T47D (cell line): ENCODE data around the gene FAM131C.
"Not testable (repeated sequence)": the region's sequence is repeated elsewhere in the genome, so short reads cannot be mapped to it uniquely, and the experiment has no call there.

Experiments used
- DNase-seq, 2 experiments: peaks; one replicate each; pipeline versions ENCODE4 v3.0.0 to v3.0.0-alpha.2; 2011 to 2012; ENCODE audit warnings: low read depth in 1 of 2, low spot score in 1 of 2
- JUND ChIP-seq: IDR thresholded peaks from 2 replicates; pipeline ENCODE4 v1.6.1; 2012; ENCODE audit warnings: low read depth
- in situ Hi-C: cut with HindIII; loops from 2 replicates; pipeline ENCODE4 v1.10.0; 2016; ENCODE audit warnings: low sequenced_read_pairs, low pct_unique_long_range_greater_than_20kb

Gene FAM131C

DNA sequence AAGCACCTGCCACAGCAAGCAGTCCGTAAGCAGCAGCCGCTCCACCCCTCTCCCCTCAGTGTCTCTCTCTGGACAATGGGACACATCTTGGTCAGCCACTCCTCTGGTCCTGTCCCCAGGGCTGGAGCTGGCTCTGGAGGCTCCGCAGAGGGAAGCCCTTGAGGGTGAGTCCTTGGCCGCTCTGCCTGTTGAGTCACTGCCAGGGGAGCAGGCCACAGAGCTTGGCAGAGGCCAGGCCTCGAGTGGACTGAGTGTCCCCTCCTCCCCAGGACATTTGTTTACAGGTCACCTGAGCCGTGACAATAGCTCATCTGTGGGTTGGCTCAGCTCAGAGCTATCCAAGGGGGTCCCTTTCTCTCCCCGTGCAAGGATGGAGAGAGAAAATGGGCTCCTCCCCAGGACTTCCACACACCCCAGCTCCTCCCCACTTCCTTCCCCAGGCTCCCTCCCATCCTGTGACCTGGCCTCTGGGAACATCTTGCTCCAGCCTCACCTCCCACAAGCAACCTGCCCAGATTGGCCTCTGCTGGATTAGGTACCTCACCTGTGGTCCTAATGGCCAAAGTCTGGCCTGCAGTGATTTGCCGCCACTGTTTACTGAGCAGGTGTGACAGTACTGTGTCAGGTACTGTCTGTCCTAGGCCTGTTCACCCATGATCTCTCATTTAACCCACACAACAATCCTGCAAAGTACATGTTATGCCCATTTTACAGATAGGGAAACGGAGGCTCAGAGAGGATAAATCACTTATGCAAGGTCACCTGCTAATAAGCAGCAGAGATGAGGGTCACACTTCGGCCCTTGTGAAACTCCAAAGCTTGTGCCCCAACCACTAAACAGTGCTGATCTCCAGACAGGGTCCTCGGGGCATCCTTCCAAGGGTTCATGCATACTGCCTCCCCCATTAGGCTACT lies 4.8 kb downstream of the FAM131C start:
- in situ Hi-C loops, result no loop called here
- no peak for DNase-seq
- TF ChIP-seq JUND, result no peak

DNA sequence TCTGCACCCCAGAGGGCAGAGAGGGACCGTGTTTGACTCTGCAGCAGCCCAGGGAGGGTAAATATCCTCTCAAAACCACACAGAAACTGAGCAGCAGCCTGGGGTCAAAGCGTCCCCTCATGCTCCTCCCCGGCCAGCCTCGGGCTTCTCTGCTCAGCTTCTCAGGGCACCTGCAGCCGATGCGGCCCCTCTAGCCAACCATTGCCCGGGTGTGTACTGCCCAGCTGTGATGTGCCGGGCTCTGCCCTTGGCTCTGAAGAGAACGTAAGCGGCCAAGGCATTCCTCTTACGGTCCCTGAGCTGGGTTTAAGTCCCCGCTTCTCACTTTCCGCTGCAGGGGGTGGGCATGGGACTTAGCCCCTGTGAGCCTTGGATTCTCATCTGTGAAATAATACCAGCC lies 5.5 kb downstream of the FAM131C start:
- no peak for DNase-seq
- in situ Hi-C loops, result no loop called here
- no peak for TF ChIP-seq JUND

- in situ Hi-C loops, result no loop called here
- no peak for DNase-seq
- TF ChIP-seq JUND, result no peak
Measured at GRCh38 chr1:16067127-16067768, 6.2 kb downstream of the FAM131C start.

- DNase-seq, result no peak
- no peak for TF ChIP-seq JUND
- in situ Hi-C loops, result no loop called here
Measured at GRCh38 chr1:16066245-16066644, 7.2 kb downstream of the FAM131C start.

DNA sequence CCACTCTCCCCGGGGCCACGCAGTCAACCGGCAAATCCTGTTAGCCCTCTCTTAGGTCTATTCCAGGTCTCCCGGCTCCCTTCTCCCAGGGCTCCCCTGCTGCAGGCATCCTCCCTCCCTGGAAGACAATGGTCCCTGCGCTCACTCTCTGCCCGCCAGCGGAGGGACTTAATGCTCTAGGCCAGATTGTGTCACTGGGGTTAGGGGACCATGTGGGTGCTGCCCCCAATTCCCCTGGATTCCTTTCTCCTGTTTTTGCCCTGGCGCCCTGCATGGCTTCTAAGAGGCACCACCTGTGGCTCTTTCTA lies 8.2 kb downstream of the FAM131C start:
- TF ChIP-seq JUND, result no peak
- no peak for DNase-seq
- in situ Hi-C loops, result no loop called here

GRCh38 chr1:16064536-16065268 lies 8.7 kb downstream of the FAM131C start:
- no peak for TF ChIP-seq JUND
- no peak for DNase-seq
- in situ Hi-C loops, result no loop called here

GRCh38 chr1:16063921-16064320 lies 9.5 kb downstream of the FAM131C start:
- no peak for TF ChIP-seq JUND
- in situ Hi-C loops, result no loop called here
- no peak for DNase-seq

- no peak for TF ChIP-seq JUND
- DNase-seq, result no peak
- in situ Hi-C loops, result no loop called here
Measured at GRCh38 chr1:16063226-16063829, 10.1 kb downstream of the FAM131C start.

GRCh38 chr1:16062687-16063075 lies 10.8 kb downstream of the FAM131C start:
- DNase-seq, in situ Hi-C loops: not testable (repeated sequence)

DNA sequence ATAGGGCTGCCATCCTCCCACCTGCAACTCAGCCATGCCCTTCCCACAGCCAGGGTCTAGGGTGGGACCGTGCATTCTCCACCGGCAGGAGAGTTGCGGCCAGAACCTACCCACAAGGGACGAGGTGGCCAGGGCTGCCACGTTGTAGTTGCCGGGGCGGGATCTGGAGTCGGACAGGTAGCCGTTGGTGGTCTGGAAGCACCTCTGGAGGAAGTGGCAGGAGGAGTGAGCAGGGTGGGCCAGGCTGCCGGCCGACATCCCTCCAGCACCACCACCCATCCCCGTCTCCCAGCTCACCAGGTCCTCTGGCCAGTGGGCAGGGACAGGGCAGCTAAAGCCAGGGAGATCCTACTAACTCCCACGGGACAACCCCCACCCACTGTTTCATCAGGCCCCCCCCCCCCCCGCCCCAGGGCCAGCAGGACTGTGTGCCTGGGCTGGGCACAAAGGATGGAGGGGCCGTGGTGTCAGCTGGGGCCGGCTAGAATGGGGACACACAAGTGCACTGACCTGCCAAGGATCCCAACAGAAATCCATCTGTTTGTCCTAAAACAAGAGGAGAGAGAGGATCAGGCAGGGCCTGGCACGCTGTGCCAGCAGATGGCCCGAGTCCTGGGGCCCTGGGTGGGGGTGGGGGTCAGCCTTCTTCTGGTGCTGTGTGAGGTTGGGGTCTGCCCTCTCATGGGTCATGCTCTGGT lies 11.3 kb downstream of the FAM131C start:
- DNase-seq, in situ Hi-C loops: not testable (repeated sequence)

DNA sequence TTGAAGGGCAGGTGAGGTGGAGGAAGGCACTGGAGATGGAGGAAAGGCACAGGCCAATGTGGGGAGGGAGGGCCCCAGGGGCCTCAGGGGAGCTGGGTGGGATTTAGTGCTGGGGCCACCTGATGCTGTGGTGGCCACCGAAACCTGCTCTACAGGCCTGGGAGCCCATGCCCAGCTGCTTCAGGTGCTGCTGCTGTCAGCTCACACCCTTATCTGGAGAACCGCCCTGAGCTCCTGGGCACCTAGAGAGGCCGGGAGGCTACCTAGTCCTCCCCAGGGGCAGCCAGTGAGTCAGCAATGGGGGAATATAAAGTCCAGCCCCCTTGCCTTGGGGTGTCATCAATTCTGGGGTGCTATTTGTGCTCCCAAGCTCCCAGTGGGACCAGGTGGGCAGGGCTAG lies 12.2 kb downstream of the FAM131C start:
- no peak for DNase-seq
- TF ChIP-seq JUND, result no peak
- in situ Hi-C loops, result no loop called here

GRCh38 chr1:16058394-16059120 lies 14.9 kb downstream of the FAM131C start:
- in situ Hi-C loops, result not testable (repeated sequence)

GRCh38 chr1:16057314-16057915 lies 16.0 kb downstream of the FAM131C start:
- DNase-seq, in situ Hi-C loops: not testable (repeated sequence)

More at GRCh38 chr1:16058394-16059120, 14.9 kb downstream of the FAM131C start:
- not testable (repeated sequence) for DNase-seq

- in situ Hi-C loops, result not testable (repeated sequence)
Measured at GRCh38 chr1:16056521-16056912, 16.9 kb downstream of the FAM131C start.

More at GRCh38 chr1:16056521-16056912, 16.9 kb downstream of the FAM131C start:
- DNase-seq, result not testable (repeated sequence)
